LoVo (cell line): ENCODE measurements around the gene FRAS1.
"Not testable (repeated sequence)": the region's sequence is repeated elsewhere in the genome, so short reads cannot be mapped to it uniquely, and the experiment has no call there.

Experiments
- DNase-seq: peaks from one replicate; pipeline ENCODE4 v3.0.0-alpha.2; 2016; ENCODE audit warnings: low spot score

The FRAS1 gene

GRCh38 chr4:78213218-78213617 lies 156.1 kb downstream of the FRAS1 start:
- no peak for DNase-seq

- no peak for DNase-seq
These were observed 157.0 kb downstream of the FRAS1 start for GRCh38 chr4:78214078-78214477.

DNA sequence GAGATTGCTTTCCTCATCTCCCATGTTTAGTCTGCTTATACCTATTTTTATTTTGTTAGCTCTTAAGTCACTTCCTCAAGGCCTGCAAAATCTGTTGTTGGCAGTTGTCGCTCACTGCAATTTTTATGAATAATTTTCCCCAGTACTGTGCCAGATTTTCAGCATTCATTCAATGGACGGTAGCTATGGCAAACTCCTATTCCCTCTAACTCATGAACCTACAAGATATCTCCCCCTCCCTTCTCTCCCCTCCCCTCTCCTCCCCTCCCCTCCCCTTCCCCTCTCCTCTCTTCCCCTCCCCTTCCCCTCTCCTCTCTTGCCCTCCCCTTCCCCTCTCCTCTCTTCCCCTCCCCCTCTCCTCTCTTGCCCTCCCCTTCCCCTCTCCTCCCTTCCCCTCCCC lies 160.4 kb downstream of the FRAS1 start:
- no peak for DNase-seq

DNA sequence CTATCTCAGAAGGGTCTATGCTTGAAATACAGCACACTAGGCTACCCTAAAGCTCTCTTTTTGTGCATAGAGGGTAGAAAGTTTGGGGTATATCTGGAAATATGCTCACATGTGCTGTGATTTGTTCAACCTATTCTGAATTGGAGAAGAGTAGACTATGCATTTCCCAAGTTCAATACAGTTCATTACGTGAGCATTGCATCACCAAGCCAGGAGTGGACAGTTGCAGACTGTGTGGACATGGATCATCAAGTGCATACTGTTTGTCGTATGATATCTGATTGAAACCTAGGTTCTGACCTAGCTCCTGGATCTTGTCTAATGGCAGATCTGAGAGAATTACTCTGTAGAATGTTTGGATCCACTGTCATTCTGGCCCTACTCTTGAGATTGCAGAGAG lies 161.1 kb downstream of the FRAS1 start:
- no peak for DNase-seq

GRCh38 chr4:78219825-78220224 lies 162.7 kb downstream of the FRAS1 start:
- DNase-seq: no peak

GRCh38 chr4:78220283-78220682 lies 163.2 kb downstream of the FRAS1 start:
- DNase-seq: no peak

GRCh38 chr4:78222575-78223186 lies 165.6 kb downstream of the FRAS1 start:
- no peak for DNase-seq

DNA sequence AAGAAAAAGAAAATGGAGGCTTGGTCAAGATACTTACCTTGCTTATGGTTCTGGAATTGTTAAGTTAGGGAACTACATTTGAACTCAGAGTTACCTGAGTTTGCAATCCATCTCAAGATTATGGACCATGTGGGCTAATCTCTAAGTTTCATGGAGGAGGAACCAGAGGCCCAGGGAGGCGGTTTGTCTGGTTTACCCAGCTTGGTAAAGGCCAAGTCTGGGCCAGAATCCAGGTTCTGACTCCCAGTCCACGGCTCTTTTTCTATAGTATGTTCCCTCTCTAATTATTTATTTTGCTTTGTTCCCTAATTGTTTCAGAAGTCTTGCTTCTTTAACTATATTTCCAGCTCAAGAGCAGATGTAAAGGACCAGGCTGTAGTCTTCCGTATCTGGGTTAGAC lies 168.1 kb downstream of the FRAS1 start:
- DNase-seq: no peak

- DNase-seq: no peak
These were observed 169.2 kb downstream of the FRAS1 start for GRCh38 chr4:78226279-78226678.

- no peak for DNase-seq
These were observed 170.4 kb downstream of the FRAS1 start for GRCh38 chr4:78227411-78228057.

DNA sequence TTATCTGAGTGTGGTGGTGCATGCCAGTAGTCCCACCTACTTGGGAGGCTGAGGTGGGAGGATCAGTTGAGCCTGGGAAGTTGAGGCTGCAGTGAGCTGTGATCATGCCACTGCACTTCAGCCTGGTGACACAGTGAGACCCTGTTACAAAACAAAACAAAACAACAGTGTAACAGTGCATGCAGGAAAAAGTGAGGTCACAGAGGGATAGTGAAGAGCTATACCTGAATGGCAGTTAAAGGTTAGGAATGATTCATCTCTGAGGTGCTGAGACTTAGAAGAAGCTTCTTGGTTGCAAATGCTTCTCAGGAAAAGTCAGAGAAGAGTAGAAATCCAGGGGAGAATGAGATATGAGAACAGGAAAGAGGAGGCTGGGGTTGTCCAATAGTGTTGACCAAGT lies 178.7 kb downstream of the FRAS1 start:
- no peak for DNase-seq

GRCh38 chr4:78237360-78237759 lies 180.2 kb downstream of the FRAS1 start:
- no peak for DNase-seq

DNA sequence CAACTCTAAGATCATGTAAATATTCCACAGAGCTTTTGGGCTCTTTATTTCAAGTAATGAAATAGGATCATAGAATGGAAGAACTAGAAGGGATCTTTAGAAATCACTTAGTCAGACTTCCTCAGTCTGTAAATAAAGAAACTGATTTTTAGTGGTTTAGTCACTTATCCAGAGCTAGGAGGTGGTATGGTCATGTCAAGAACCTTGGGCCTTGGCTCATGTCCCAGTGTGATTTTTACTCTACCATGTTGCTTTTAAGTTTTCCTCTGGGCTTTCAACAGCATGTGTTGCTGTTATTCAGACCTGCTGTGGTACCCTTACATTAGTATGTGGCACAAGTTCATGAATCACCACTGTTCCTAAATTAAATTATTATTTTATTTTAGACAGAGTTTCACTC lies 184.9 kb downstream of the FRAS1 start:
- DNase-seq: no peak

DNA sequence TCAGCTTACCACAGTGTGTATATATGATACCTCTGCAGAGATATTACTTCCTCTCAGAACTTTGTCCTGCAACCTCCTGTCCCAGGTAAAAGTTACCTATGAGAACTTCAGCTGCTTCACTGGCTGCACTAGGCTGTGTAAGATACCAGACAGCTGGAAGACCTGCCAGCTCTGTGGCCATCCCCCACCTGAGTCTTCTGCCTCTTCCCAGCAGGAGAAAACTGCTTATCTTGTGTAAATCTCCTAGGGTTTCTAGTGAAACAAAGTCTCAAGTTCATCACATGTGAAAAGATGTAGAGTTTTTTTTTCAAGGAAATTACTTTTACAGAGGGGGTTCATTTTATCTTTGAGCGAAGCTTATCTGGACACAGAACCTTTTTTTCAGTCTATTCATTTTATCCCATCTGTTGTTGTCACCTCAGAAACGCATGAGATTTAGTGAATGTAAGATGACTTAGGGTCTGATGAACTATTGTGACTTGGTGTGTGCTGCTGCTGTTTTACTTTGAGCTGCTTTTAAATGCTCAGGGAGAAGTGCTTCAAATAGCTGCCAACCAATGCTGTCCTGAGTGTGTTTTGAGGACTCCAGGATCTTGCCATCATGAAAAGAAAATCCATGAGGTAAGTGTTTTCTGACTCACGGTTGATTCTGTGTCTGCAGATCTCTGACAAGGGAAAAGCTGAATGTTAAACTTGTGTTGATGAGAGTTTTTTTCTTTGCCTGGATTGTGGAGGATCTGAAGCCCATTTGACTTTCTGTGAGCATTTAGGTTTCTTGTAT lies 187.8 kb downstream of the FRAS1 start:
- DNase-seq: no peak

GRCh38 chr4:78247536-78248285 lies 190.6 kb downstream of the FRAS1 start:
- no peak for DNase-seq

DNA sequence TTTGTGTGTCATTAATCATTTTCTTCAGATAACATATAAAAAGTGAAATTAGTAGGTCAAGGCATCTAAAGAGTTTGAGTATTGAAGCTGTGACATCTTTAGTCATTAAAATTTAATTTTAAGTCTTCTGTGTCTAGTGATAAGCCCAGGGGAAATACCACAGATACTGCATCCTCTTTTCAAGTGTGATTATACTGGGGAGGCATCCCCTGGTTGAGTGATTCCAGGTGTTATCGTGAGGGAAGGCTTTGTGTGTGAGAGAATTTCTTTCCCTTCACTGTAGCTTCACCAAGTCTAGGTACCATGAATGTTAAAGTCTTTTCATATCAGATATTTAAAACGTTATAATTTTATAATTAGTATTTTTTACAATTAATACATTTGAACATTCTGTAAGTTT lies 193.4 kb downstream of the FRAS1 start:
- DNase-seq: no peak

DNA sequence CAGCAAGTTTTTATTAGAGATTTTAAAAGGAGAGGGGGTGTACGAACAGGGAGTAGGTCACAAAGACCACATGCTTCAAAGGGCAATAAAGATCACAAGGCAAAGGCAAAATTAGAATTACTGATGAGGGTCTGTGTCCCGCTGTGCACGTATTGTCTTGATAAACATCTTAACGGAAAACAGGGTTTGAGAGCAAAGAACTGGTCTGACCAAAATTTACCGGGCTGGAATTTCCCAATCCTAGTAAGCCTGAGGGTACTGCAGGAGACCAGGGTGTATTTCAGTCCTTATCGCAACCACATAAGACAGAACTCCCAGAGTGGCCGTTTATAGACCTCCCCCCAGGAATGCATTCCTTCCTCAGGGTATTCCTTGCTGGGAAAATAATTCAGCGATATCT lies 195.7 kb downstream of the FRAS1 start:
- not testable (repeated sequence) for DNase-seq

DNA sequence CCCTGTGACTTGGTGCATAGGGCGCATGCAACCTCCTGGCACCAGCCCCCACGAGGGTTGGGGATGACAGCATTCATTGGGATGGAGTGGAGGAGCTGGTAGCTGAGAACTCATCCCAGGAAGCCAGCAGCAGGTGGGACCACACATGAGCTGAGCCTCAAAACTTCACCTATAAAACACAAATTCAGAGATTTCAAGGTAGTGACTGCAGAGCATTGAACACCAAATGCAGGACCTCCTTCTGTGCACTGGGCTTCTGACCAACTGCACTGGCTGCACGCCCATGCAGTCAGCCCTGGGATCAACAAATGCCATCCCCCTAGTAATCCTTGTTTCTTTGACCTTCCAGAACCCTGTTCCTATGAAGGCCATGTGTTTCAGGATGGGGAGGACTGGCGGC lies 197.8 kb downstream of the FRAS1 start:
- DNase-seq: no peak

DNA sequence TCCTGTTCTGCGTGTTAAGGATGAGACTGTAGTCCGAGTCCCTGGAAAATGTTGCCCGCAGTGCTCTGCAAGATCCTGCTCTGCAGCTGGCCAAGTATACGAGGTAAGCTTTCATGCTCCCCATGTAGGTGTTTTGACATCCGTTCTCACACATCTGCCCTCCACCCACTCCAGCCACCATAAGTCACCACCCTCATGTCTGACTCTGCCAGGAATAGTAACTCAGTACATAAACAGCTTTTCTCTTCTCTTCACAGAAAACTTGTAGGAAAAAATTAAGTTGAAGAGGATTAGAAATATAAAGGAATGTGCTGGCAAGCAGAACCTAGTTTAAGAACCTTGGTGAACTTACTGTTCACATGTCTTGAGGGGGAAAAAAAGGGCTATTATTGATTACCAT lies 207.9 kb downstream of the FRAS1 start:
- no peak for DNase-seq

- no peak for DNase-seq
These were observed 210.7 kb downstream of the FRAS1 start for GRCh38 chr4:78267790-78268189.

- no peak for DNase-seq
These were observed 211.5 kb downstream of the FRAS1 start for GRCh38 chr4:78268597-78268996.

- not testable (repeated sequence) for DNase-seq
These were observed 218.3 kb downstream of the FRAS1 start for GRCh38 chr4:78275450-78275849.

DNA sequence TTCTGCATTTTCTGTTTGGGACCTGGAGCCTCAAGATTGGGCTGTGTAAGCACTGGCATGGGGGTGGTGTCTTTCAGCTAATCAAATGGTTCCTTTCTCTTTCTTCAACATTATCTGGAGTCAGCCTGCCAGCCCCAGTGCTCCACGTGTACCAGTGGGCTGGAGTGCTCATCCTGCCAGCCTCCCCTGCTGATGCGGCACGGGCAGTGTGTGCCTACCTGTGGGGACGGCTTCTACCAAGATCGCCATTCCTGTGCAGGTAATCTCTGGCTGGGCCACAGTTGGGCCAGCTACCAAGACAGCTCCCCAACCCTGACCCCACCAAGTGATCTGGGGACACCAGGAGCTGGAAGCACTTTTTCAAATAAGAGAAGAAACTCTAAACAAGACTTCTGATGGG lies 229.2 kb downstream of the FRAS1 start:
- DNase-seq: no peak
